GM19328 (cell line): ENCODE data around the gene HIVEP2.

Experiments used
- ATAC-seq: cut with Tn5 transposase; IDR thresholded peaks from one replicate; pipeline ENCODE4 v1.9.1; 2021; ENCODE audit warnings: mild to moderate bottlenecking, moderate library complexity; ENCODE audit not compliant: unreplicated experiment

The HIVEP2 gene

DNA sequence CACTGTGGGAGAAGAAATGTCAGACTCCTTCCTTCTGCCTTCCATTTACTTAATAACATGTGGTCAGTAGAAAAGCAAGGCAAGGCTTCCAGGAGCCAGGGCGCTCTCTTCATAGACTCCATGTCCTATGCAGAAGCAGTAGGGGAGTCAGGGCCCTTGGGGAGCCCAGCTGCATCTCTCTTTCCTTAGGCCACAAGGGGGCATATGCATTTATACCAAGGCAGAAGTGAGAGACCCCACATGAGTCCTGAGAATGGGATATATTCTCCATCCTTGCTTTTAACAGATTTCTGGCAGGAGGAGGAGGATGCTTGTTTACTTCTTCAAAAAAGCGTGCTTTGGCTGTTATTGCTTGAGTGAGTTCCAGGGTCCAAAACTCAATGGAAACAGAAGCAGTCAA is 198.5 kb downstream of the HIVEP2 start:
- ATAC-seq: peak; percentile 51

DNA sequence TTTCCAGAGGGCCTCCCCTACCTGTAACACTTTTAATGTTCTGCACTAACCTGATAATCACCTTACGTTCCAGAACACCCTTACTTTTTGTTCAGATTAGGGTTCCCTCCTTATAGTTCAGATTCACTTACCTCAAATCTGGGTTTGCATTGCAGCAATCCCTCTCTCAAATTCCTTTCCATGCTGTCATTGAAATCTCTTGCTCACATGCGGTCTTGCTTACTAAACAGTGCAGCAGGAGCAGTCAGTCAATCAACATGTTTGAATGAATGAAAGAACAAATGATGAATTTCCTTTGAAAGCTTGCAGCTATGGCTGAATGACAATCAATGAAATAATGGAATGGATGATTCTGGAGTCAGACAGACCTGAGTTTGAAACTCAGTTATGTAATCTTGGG is 200.1 kb downstream of the HIVEP2 start:
- ATAC-seq: no peak

DNA sequence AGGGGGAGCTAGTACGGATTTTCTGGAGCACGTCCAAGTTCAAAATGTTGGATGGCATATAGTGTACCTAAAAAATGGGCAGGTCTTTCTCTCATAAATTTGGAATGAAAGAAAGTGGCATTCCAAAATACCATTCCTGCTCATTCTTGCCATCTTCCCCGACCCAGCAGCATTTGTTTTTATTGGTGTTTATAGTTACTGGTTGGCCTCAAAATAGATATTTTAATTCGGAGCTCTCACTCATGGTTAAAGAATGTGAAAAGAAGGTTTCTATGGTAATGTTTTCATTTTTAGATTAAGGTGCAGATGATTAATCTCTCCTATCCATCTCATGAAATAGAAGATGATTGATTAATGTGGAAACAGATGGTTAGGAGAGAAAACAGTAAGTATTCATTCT is 204.5 kb downstream of the HIVEP2 start:
- no peak for ATAC-seq

DNA sequence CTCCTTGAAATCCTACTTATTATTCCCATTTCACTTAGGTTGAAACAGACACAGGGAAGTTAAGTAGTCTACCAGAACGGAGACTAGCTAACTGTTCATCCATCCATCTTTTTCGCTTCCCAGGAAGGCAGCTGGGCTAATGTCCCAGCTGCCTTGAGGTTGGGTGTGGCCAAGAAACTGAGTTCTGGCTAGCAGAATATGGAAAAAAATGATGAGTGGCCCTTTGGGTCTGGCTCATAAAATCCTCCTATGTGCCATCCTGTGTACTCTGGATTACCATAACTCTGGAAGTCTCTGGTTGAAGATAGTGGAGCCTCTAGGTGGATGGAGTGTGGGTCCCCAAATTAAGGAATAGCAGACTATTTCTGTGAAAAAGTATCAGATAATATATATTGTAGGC is 206.2 kb downstream of the HIVEP2 start:
- ATAC-seq: no peak

DNA sequence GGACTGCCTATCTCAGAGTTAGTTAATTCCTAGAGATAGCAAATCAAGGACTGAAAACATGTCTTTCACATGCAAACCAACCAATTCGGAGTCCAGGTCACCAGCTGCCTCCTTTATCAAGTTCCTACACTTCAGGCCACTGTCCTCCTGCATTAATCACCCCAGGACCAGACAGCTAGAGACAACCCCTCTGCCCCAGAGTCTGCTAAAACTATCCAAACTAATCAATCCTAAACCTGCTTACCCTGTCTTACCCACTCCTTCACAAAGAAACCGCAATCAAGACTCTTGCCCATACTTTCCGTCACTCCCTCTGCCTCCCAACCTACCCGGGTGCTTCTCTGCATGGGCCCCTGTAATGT is 207.0 kb downstream of the HIVEP2 start:
- ATAC-seq: no peak

DNA sequence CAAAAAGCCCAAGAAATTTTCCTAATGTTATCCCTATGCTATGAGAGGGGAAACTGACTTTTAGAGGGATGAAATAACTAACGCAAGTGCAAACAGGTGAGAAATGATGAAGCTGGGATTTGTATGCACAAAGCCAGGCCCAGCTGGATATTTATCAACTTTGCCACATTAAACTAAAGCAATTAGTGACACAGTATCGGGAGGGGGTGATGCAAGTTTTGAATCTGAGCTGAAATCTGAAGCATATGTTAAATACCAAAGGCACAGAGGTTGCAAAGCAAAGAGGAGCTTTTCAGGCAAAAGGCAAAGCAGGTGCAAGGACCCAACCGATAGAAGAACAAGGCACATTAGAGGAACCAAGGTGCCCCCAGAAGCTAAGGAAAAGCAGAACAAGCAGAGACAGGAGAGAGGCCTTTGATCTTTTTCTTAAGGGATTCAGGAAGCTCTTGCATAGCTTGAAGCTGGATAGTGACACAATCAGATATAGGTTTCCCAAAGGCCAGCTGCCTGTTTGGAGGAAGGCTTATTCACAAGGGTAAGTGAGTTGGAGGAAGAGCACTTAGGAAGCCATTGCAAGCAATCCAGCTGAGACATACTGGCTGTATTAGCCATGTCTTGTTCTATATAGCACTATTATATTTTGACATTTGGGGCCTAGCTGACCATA is 207.5 kb downstream of the HIVEP2 start:
- ATAC-seq: no peak

DNA sequence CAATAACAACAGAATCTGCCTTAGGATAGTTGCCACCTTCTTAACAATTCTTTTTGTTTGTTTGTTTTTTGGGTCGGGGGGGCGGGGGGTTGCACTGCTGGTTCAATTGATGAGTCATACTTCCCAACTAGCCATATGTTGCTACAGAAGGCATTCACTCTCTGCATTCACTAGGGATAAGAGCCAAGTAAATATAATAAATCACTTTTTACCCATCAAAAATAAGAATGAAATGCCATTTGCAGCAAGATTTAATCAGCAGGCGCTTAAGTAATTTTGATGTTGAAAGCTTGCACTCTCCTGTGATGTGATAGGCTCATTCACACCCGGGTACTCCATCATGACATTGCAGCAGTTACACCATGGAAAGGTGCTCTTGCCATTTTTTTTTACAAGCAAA is 209.8 kb downstream of the HIVEP2 start:
- no peak for ATAC-seq

DNA sequence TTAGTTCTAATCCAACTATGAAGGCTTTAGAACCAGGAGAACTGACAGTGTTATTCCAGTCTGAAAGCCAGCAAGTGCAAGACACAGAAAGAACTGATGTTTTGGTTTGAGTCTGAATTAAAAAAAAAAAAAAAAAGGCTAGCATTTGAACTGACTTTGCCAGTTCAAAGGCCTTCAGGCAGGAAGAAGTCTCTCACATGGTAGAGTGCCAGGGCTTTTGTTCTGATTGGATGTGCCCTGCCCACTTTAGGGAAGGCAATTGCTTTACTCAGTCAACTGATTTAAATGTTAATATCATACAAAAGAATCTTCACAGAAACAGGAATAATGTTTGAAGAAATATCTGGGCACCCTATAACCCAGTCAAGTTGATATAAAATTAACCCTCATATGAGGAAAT is 212.2 kb downstream of the HIVEP2 start:
- no peak for ATAC-seq

DNA sequence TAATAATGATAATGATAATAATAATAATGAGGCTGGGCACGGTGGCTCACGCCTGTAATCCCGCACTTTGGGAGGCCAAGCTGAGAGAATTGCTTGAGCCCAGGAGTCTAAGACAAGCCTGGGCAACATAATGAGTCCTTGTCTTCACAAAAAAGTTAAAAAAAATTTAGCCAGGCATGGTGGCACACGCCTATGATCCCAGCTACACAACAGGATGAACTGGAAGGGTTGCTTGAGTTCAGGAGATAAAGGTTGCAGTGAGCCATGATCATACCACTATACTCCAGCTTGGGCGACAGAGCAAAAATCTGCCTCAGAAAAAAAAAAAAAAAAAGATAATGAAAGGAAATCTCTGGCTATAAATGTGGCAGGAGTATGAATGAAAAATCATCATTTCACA is 213.4 kb downstream of the HIVEP2 start:
- ATAC-seq: no peak

DNA sequence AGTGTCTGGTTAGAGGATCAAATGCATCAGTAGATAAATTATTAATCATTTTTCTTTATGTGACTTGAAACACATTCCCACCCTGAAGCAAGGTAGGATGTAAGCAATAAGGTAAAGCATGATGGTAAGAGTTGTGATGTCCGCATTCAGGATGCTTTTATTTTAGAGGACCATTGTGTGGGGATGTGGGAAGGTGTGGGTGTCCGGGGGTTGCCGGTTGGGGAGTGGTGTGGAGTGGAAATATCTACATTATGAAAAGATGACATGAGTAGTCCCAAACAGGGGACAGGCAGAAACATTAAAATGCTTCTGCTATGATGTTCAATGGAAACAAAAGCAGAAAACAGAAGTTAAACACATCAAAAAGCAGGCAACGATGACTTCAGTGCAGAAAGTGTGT is 215.4 kb downstream of the HIVEP2 start:
- no peak for ATAC-seq

DNA sequence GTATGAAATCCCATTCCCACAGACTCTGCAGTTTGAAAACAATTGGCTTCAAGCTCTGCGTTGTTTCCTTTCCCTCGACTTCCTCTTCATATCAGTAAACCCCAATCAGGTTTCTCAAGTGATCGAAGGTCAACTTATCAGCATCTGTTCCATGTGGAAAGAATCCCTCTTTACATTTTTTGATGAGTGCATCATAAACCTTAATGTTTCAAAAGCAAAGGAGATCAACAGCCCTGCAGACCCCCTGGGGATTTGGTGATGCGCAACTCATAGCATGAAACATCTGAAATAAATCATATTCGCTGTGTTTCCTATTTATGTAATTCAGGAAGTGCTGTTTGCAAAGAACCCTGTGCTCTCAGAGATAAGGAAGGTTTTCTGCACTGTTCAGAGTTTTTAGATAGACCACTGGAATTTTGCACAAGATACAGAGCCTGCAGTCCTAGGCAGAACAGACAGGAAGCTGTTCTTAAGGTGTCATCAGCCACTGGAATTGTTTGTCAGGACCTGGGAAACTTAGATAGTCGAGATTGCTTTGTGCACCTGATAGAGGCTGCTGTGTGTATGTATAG is 216.0 kb downstream of the HIVEP2 start:
- ATAC-seq: no peak

DNA sequence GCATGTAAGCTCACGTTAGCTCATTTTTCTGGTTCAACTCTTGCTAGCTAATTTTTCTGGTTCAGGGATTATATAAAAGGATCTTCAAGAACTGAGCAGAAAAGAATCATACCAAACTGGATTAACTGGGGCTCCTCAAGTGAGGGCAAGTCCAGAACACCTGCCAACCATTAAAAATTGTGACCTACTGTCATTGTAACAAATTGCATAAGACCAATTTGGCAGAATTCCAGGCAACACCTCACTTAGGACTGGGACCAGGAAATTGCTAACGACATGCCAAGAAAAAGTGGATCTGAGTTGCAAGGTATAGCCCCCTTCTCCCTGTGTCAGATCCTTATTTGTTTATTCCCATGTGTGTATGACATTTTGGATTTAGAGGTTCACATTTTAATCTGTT is 216.6 kb downstream of the HIVEP2 start:
- no peak for ATAC-seq

DNA sequence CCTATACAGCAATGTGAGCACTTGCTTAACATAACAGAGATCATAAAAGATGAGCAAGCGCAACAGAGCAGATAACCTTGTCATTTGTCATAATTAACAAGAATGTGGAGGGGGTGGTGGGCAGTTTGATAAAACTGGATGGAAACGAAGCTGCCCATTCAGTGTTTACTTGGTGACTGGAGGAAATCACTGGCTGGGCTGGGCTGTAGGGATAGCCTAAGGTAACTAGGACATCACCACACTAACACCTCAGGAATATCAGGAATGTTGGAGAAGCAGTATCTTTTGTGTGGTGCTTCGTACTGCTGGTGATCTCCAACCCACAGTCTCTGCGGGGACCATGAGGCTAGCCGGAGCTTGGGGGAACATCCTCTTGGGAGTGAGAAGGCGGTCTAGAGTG is 218.4 kb downstream of the HIVEP2 start:
- no peak for ATAC-seq

DNA sequence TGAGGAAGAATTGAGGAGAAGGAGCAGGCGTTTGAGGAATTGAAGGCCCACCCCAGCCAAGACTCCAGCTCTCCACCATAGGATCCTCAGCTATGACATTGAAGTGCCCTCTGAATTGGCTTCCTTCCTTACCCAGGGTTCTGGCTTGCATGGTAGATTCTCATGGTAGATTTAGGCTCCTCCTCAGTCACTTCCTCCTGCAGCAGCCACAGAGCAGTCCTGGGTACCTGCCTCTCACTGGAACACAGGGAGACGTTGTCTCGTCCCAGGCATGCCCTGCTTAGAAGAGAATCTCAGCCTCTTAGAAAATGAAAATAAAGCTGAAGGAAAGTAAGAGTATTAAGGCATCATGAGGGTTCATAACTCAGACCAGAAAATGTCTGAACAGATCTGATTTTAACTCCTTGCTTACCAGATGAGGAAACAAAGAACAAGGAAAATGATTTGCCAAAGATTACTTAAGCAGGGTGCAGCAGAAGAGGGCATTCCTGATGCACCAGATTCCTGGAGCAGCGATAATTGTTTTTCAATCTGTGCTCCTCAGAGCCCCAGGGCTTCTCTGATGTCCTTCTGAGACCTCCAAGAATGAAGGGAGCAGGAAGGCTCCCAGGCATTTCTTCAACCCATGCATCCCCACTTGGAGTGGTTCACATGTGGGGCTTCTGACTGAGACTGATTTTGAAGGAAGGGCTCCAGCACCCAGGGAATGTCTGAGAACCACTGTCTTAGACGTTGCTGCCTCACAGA is 219.8 kb downstream of the HIVEP2 start:
- no peak for ATAC-seq

DNA sequence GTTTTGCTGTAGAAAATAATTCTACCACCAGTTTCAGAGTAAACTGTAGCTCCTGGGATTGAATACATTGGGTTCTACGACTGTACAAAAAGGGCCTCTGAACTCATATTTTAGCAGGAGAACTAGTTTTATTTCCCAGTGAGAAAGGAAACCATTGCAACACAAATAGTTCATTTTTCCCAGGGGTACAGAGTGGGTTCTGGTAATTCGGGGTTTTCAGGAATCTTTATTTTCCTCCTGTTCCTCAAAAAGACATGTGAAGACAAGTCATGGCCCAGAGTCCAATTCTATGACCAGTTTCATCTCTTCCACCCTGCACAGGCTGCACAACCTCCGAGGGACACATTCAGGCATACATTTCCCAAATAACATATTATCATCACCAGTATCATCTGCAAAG is 222.1 kb downstream of the HIVEP2 start:
- no peak for ATAC-seq

DNA sequence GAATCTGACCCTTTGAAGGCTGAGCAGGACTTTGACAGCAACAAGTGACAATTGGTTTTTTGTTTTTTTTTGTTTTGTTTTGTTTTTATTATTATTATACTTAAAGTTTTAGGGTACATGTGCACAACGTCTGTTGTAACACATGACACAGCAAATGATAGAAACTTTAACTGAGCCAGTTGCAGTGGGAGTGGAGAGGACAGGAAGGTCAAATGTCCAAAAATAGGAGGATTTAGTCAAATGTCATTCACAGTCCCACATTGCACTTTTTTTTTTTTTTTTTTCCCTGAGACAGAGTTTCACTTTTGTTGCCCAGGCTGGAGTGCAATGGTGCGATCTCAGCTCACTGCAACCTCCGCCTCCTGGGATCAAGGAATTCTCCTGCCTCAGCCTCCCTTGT is 223.0 kb downstream of the HIVEP2 start:
- ATAC-seq: no peak

DNA sequence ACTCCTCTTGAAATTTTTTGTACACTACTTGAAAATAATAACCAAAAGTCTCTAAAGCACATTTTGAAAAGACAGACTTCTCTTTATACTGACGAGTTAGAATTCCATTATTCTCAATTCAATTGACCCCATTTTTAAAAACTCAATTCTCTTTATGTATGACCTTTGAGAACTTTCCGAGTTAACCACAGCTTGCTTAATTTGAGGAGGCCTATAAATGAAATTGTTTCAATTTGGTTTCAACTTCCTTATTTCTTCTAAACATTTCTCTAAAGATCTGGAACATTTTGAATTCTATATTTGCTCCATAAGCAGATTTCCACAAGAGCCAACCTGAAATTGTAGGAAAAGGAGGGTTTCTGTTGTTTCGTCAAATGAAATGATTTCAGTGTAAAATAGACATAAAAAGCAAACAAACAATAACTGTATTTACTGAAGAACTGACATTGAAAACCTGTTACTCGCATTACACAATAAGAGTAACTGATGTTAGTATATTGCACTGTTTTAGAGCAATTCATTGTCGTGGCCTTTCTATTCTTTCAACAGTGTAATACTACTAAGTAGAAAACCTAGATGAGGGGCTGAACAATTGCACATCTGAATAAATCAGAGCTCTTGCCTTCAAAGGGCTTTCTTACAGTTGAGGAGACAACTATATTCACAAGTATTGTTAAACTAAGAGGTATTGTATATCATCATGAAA is 223.6 kb downstream of the HIVEP2 start:
- no peak for ATAC-seq

DNA sequence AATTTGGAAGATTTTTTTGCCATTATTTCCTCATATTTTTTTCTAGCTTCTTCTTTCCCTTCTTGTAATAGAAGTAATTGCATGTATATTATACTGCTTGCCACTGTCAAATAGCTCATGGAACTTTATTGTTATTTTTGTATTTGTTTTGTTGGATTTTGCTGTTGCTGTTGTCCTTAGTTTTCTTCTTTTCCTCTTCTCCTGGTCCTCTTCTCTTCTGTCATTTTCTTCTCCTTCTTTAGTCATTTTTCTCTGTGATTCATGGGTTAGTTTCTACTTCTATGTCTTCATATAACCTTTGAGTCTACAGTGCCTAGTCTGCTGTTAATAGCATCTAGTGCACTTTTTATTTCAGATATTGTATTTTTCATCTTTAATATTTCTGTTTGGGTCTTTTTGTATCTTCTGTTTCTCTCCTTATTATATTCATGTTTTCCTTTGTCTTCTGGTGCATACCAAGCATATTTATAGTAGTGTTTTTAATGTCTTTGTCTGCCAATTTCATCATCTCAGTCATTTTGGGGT is 226.2 kb downstream of the HIVEP2 start:
- ATAC-seq: no peak

DNA sequence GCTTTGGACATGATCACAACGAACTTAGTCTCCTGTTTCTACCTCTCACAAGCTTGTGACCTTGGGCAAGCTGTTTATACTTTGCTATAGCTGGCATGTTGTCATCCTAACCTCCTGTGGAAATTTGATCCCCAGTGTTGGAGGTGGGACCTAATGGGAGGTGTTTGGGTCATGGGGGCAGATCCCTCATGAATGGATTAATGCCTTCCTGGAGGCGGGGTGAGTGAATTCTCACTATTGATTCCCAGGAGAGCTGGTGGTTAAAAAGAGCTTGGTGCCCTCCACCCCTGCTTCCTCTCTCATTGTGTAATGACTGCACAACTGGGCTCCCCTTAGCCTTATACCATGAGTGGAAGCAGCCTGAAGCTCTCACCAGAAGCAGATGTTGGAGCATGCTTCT is 228.9 kb downstream of the HIVEP2 start:
- ATAC-seq: no peak

DNA sequence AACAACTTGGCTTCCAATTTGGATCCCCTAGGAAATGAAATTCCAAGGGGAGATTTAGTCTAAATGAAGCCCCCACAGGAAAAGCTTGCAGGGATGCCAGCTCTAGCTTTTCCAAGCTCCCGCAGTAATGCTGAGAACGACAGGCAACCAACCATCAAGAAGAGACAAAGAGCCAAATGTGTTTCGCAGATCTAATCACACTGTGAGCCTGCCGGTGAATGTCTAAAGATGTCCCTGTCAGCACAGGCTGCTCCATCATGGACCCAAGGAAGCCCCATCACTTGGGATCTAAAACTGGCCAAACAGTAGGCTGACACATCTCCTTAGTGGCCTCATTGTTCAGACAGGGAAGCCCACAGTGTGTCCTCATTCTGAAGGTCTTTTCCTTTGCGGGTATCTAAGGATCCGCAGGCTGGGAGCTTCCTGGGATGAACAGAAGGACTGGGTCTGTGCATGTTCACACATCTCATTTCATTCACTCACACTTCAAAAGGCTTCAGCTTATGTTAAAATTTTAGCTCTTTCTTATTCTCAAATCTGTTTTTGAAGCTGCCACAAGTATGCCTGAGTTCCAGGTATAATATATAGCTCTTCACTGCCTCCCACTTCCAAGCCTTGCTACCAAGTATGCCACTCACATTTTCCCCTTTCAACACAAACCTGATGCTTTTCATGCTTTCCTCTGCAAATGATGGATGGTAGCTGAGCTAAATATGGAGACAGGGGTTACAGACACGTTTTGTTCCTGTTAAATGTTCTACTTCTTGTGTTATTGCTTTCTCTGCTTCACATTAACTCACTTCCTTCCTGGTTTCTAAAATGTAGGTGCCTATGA is 229.8 kb downstream of the HIVEP2 start:
- no peak for ATAC-seq

DNA sequence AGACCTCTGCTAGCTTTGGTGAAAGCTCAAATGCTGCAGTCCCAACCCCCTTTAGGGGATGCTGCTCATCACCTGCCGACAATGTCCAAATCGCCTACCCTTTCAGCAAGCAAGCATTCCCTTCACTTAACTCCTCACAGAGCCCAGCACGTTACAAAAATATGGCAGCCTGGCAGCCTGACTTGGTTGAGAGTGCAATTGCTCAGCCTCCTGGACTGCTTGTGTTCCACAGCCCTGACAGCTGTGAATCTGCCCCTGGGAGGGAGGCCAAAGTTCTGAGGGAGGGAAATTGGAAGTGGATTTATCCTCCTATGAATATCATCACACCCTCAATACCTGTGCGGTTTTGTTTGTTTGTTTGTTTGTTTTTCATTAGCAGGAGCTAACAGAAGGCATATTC is 231.0 kb downstream of the HIVEP2 start:
- no peak for ATAC-seq
